Hepatocyte (in vitro differentiated cells): Measurements from ENCODE around the gene MEIS1. TPM values are rescaled to one million over a fixed set of nuclear protein-coding genes. Genes with fewer than 3 reads are reported as not detected.

Experiments used
- DNase-seq: peaks from one replicate; pipeline ENCODE4 v3.0.0-alpha.2; 2016; ENCODE audit warnings: low spot score
- H2AFZ ChIP-seq: fragments of 200-600 bp; sonication (generic); 2 replicates; pipeline ENCODE4 v1.6.0; 2016; ENCODE audit warnings: antibody characterized with exemption, mild to moderate bottlenecking
- H3K27ac ChIP-seq: fragments of 200-600 bp; sonication (generic); 2 replicates; pipeline ENCODE4 v1.5.1; 2016; ENCODE audit warnings: mild to moderate bottlenecking
- H3K27me3 ChIP-seq: fragments of 200-600 bp; sonication (generic); 2 replicates; pipeline ENCODE4 v1.6.1; 2016
- H3K36me3 ChIP-seq: fragments of 200-600 bp; sonication (generic); replicated peaks from 2 replicates; pipeline ENCODE4 v1.5.1; 2016; ENCODE audit warnings: low read depth; ENCODE audit not compliant: insufficient read depth
- H3K4me1 ChIP-seq: fragments of 200-600 bp; sonication (generic); 2 replicates; pipeline ENCODE4 v1.5.1; 2016; ENCODE audit warnings: mild to moderate bottlenecking, moderate library complexity; ENCODE audit not compliant: insufficient read depth
- H3K4me2 ChIP-seq: fragments of 200-600 bp; sonication (generic); 2 replicates; pipeline ENCODE4 v1.6.0; 2016
- H3K4me3 ChIP-seq: fragments of 200-600 bp; sonication (generic); 2 replicates; pipeline ENCODE4 v1.5.1; 2016; ENCODE audit warnings: mild to moderate bottlenecking
- H3K79me2 ChIP-seq: fragments of 200-600 bp; sonication (generic); 2 replicates; pipeline ENCODE4 v1.6.0; 2017; ENCODE audit warnings: mild to moderate bottlenecking
- H3K9me2 ChIP-seq: fragments of 200-600 bp; sonication (generic); replicated peaks from 2 replicates; pipeline ENCODE4 v1.6.0; 2017; ENCODE audit warnings: mild to moderate bottlenecking; ENCODE audit not compliant: insufficient read depth
- H3K9me3 ChIP-seq: fragments of 200-600 bp; sonication (generic); 2 replicates; pipeline ENCODE4 v1.5.1; 2016; ENCODE audit warnings: low read depth, mild to moderate bottlenecking
- H4K20me1 ChIP-seq: fragments of 200-600 bp; sonication (generic); 2 replicates; pipeline ENCODE4 v1.6.0; 2016; ENCODE audit warnings: mild to moderate bottlenecking; ENCODE audit not compliant: insufficient read depth, poor library complexity, severe bottlenecking
- EZH2 ChIP-seq: fragments of 200-600 bp; sonication (generic); IDR thresholded peaks from 2 replicates; pipeline ENCODE4 v1.6.1; 2016; ENCODE audit warnings: antibody characterized with exemption, mild to moderate bottlenecking, borderline replicate concordance
- EZH2phosphoT487 ChIP-seq: fragments of 200-600 bp; sonication (generic); IDR thresholded peaks from one replicate; pipeline ENCODE4 v1.6.1; 2018; ENCODE audit warnings: antibody characterized with exemption, mild to moderate bottlenecking, low read depth, moderate library complexity; ENCODE audit not compliant: unreplicated experiment, severe bottlenecking
- WGBS: methylation state at CpG from one replicate; pipeline ENCODE4 v1.1.6; 2016; ENCODE audit warnings: low lambda C conversion rate; ENCODE audit errors: missing lambda C conversion rate; 5-methylcytosine and 5-hydroxymethylcytosine counted together
- polyA plus RNA-seq: library from polyadenylated mRNA; unstranded; fragments of >200 nt; fragmentation: Nextera tagmentation; extraction: Ambion mirVana; gene quantifications from 2 replicates; pipeline ENCODE4 v1.2.1, GENCODE V29; 2016
- total RNA-seq: library from RNA; depleted of rRNA; stranded (reverse); fragments of >200 nt; gene quantifications from 2 replicates; pipeline ENCODE4 v1.2.3, GENCODE V29; 2014
- TF ChIP-seq, protein P1 (sequence below): fragments of 200-600 bp; sonication (generic); IDR thresholded peaks from 2 replicates; pipeline ENCODE4 v1.5.1; 2016; ENCODE audit warnings: antibody characterized with exemption, mild to moderate bottlenecking; ENCODE audit not compliant: poor library complexity

Gene MEIS1
- total and polyA plus RNA-seq, 2 experiments from 2014 or later, result 29.6 to 35.5 TPM

DNA sequence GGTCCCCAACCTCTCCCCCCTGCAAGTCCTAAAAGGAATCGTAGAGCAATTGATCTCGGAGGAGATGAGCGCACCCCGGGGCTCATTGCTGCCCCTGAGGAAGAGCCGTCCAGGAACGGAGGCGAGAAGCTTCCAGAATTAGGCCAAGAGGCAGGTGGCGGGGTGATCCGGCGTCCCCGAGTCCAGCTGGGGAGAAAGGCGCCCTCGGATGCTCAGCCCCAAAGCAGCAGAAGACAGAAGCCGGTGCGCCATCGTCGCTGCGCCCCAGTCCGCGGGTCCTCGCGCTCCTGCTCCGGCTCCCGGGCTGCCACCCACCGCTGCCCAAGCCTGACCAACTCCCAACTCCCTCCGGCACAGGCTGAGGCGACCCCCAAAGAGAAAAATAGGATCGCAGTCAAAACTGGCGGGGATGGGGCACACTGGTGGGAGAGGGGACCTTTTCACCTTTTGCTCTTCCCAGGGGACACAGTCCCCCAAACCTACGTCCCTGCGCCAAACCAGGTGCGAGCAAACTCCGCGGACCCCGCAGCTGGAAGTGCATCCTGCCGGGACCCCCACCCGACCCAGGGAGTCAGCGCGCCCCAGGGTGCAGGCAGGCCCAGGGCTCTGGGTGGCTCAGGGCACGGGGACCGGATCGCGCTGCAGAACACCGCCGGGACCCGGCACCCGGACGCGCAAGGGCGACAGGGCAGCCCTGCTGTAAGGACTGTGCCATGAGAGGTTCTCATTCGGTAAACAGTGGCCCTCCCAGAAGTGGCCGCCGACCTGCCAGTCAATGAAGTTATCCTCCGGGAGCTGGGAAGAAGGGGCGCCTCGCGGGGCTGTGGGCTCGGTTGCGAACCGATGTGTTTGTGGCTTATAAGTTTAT, 8.4 kb upstream of the MEIS1 start:
- Histone ChIP-seq H3K79me2 (no peaks in the 10 kb centered on the region), H3K4me1 (peaks cover 4% of the 10 kb centered on the region), H3K9me2 (no peaks in the 10 kb centered on the region), H3K27me3 (peaks cover 34% of the 10 kb centered on the region), H3K4me3 (peak overlapping the region; percentile 28), H3K9me3 (no peaks in the 10 kb centered on the region), H3K4me2 (peak overlapping the region; percentile 87), H3K27ac (peak overlapping the region; percentile 2), H3K36me3 (no peaks in the 10 kb centered on the region), H2AFZ (no peak overlapping the region), H4K20me1 (no peaks in the 10 kb centered on the region)
- TF ChIP-seq EZH2phosphoT487, result no peak
- TF ChIP-seq, protein P1, sequence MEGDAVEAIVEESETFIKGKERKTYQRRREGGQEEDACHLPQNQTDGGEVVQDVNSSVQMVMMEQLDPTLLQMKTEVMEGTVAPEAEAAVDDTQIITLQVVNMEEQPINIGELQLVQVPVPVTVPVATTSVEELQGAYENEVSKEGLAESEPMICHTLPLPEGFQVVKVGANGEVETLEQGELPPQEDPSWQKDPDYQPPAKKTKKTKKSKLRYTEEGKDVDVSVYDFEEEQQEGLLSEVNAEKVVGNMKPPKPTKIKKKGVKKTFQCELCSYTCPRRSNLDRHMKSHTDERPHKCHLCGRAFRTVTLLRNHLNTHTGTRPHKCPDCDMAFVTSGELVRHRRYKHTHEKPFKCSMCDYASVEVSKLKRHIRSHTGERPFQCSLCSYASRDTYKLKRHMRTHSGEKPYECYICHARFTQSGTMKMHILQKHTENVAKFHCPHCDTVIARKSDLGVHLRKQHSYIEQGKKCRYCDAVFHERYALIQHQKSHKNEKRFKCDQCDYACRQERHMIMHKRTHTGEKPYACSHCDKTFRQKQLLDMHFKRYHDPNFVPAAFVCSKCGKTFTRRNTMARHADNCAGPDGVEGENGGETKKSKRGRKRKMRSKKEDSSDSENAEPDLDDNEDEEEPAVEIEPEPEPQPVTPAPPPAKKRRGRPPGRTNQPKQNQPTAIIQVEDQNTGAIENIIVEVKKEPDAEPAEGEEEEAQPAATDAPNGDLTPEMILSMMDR, result no peak
- peak; percentile 37 for TF ChIP-seq EZH2
- no peak for DNase-seq
- 2% methylated on average over 60 of the region's 60 CpGs for WGBS

DNA sequence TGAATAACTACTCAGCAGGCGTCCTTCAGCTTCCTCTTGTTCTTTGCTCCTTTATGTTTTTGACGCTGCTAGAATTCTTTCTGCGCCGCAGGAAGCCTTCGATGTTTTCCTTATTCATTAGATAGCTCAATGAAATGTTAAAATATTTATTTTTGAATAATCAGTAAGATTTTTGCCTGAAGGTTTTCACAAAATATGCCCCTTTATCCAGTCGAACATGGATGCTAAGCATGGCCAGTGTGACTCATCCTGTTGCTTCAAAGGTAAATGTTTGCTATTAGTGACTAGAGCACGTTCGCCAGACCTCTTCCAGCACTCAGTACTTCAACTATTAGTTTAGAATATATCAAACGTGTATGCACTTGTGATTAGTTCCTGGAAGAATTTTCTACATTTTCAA, 7.6 kb upstream of the MEIS1 start:
- Histone ChIP-seq H3K36me3 (no peaks in the 10 kb centered on the region), H3K4me3 (no peak overlapping the region), H3K27ac (peak overlapping the region; percentile 2), H4K20me1 (no peaks in the 10 kb centered on the region), H3K4me2 (peak overlapping the region; percentile 87), H3K27me3 (peaks cover 34% of the 10 kb centered on the region), H3K4me1 (peaks cover 4% of the 10 kb centered on the region), H3K9me3 (no peaks in the 10 kb centered on the region), H2AFZ (no peak overlapping the region), H3K79me2 (no peaks in the 10 kb centered on the region), H3K9me2 (no peaks in the 10 kb centered on the region)
- WGBS, result 23% methylated on average over 9 of the region's 9 CpGs
- DNase-seq, result peak; percentile 44
- TF ChIP-seq EZH2 (no peak), EZH2phosphoT487 (no peak)
- TF ChIP-seq, protein P1, result no peak

DNA sequence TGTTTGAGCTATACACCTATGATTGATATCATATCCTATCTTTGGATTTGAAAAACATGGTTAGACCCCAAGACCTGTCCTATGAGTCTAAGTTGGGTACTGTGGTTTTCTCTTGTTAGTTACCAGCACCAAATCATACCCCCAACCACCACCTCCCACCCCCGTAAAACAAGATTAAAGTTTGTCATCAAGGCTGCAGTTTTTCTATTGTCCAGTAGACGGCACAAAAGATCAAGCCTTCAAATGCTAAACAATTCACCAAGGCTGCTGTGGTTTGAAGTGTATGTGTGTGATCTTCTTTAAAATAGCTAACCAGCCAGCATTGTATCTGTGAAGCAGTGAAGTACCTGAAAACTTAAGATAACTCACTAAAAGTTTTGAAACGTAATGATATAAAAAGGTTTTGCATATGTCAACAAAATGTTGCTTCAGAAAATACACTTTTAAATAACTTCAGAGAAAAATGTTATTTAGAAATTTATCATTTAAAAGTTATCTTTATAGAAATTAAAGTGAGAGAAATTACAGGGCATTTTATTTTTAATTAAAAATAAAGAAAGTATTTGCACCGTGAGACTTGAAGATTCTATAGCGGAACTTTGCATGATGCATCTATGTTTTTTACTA, 5.8 kb upstream of the MEIS1 start:
- H3K4me2 ChIP-seq, result peak overlapping the region; percentile 87
- peak; percentile 67 for DNase-seq
- H3K27ac ChIP-seq, result no peak overlapping the region
- H3K79me2 ChIP-seq, result no peaks in the 10 kb centered on the region
- 18% methylated on average over 5 of the region's 5 CpGs for WGBS
- H3K36me3 ChIP-seq, result no peaks in the 10 kb centered on the region
- H4K20me1 ChIP-seq, result no peaks in the 10 kb centered on the region
- TF ChIP-seq, protein P1, result peak; percentile 93
- no peak for TF ChIP-seq EZH2
- peaks cover 4% of the 10 kb centered on the region for H3K4me1 ChIP-seq
- H3K9me3 ChIP-seq, result no peaks in the 10 kb centered on the region
- no peak overlapping the region for H3K4me3 ChIP-seq
- peaks cover 26% of the 10 kb centered on the region for H3K27me3 ChIP-seq
- no peaks in the 10 kb centered on the region for H3K9me2 ChIP-seq
- H2AFZ ChIP-seq, result no peak overlapping the region
